HG03354 (cell line): Measurements from ENCODE around the gene ATAD2B.
"Not testable (repeated sequence)": the region's sequence is repeated elsewhere in the genome, so short reads cannot be mapped to it uniquely, and the experiment has no call there.

Experiments
- ATAC-seq: cut with Tn5 transposase; IDR thresholded peaks from one replicate; pipeline ENCODE4 v1.9.1; 2021; ENCODE audit warnings: mild to moderate bottlenecking; ENCODE audit not compliant: unreplicated experiment, poor library complexity, severe bottlenecking

Gene ATAD2B

GRCh38 chr2:23760736-23761135 is 166.2 kb downstream of the ATAD2B start:
- no peak for ATAC-seq

GRCh38 chr2:23757686-23758433 is 169.1 kb downstream of the ATAD2B start:
- ATAC-seq: no peak

- ATAC-seq: no peak
These were observed 170.2 kb downstream of the ATAD2B start for GRCh38 chr2:23756593-23757292.

GRCh38 chr2:23754970-23755369 is 172.0 kb downstream of the ATAD2B start:
- ATAC-seq: no peak

DNA sequence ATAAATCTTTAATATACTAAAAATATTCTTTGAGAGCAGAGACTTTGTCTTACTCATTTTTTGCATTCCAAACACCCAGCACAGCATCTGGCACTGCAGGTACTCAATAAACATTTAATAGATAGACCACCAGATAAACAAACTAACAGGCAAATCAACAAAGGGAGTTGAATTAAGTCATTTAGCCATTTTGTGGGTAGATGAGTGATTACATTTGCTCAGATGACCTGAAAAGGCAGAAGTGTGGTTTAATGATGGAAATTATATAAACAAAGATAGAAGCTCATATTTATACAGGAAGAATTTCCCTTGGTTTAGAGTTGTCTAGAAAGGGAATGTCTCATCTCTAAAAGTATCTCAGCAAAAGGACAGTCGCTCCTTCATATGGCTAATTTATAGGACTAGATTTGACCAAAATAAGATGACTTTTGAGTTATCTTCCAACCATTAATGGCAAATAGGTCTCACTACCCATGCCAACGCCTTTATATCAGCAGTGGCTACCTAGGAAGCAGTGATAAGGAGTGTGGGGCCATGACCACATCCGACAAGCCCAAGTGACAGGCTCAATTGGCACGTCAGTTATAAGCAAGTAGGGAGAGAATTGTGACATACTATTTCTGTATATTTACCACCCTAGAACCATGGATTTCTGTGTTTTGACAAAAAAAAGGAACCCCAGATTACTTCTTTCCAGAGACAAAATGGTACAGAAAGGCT is 173.5 kb downstream of the ATAD2B start:
- ATAC-seq: no peak

DNA sequence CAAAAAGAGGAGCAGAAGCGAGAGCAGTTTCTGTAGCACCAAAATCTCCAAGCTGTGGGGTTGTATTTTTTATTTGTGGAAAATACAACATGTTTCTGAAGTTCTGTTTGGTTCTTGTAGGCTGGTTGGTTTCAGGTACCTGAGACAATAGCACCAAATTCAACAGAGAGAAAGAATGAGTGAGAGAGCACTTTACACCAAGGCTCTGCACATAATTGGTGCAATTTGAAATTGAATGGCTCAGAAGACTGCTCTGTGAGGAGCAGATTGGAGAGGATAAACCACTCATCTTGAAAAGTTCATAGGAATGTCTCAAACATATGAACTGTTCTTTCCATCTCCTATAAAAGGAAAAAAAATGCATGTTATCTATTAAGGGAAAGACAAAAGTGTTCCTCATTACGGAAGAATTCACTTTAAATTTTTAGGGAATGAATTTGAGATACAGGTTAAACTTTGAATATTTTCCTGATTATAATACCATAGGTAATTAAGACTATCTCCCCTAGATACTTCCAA is 175.1 kb downstream of the ATAD2B start:
- ATAC-seq: no peak

DNA sequence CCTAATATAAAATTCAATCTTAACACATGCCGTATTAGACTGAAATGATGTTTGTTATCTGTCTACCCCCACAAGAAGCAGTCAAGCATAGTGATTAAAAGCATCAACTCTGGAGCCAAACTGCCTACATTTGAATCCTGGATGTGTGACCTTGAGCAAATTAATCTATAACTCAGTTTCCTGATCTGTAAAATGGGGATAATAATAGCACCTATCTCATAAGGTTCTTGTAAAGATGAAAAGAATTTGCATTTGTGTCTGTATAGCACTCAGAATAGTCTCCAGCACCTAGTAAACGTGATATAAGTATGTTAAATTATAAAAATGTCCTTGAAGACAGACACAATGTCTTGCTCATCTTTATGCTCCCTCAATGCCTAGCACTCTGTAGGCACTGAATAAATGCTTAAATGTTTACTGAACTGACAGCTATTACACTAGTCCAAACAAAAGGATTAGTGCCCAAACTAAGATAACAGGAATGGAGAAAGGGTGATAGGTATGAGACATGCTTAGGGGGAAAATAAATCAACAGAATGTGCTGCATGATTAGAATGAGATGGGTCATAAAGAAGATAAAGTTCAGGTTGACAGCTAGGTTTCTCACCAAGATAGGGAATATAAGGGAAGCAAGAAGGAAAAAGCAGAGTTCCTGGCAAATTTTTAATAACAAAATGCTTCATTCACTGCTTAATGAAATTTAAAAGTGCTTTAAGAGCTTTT is 180.6 kb downstream of the ATAD2B start:
- peak; percentile 47 for ATAC-seq

DNA sequence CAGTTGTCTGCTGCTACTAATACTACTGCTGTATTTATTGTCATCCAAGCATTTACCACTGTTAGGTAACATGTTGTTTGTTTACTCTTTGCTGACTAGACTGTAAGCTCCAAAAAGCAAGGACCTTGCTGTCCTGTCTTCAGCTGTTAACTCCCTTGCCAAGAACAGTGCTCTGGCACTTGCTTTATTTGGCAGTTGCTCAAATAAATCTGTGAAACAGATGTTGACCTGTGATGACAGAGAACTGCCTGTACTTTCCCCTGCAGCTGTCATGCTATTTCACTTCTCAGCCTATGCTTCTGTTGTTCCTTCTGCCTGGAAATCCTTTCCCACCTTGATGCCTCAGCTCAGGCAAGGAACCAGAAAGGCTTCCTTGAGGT is 181.2 kb downstream of the ATAD2B start:
- peak; percentile 80 for ATAC-seq

DNA sequence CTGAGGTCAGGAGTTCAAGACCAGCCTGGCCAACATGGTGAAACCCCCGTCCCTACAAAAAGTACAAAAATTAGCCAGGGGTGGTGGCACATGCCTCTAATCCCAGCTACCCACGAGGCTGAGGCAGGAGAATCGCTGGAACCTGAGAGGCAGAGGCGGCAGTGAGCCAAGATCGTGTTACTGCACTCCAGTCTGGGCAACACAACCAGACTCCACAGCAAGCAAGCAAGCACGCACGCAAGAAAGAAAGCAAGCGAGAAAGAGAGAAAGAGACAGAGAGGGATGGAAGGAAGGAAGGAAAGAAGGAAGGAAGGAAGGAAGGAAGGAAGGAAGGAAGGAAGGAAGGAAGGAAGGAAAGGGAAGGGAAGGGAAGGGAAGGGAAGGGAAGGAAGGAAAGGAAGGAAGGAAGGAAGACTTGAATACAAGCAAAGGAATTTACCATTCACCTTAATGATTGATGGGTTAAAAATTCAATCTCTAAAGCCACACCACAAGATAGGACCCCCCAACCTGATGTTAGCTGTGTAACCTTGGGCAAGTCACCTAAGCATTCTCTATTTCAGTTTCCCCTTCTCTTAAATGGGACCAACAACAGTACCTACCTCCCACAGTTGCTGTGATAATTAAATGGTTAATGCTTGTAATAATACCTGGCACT is 181.7 kb downstream of the ATAD2B start:
- peak; percentile 34 for ATAC-seq

DNA sequence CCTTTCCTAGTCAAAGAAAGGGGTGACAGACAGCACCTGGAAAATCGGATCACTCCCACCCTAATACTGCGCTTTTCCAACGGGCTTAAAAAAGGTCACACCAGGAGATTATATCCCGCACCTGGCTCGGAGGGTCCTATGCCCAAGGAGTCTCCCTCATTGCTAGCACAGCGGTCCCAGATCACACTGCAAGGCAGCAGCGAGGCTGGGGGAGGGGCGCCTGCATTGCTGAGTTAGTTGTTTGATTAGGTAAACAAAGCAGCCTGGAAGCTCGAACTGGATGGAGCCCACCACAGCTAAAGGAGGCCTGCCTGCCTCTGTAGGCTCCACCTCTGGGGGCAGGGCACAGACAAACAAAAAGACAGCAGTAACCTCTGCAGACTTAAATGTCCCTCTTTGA is 190.1 kb downstream of the ATAD2B start:
- not testable (repeated sequence) for ATAC-seq

GRCh38 chr2:23734416-23734815 is 192.5 kb downstream of the ATAD2B start:
- ATAC-seq: no peak

- not testable (repeated sequence) for ATAC-seq
These were observed 203.9 kb downstream of the ATAD2B start for GRCh38 chr2:23723029-23723428.

- ATAC-seq: no peak
These were observed 204.7 kb downstream of the ATAD2B start for GRCh38 chr2:23722255-23722654.

DNA sequence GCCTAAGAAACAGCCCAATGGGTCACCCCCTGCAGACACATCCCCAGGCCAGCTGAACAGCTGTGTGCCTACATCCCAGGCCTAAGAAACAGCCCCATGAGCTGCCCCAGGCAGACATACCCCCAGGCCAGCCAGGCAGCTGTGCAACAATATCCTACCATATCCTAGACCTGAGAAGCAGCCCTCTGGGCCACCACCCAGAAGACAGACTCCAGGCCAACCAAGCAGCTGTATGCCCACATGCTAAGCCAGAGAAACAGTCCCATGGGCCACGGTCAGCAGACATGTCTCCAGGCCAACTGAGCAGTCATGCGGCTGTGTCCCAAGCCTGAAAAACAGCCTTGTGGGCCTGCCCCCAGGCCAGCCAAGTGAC is 205.5 kb downstream of the ATAD2B start:
- no peak for ATAC-seq

DNA sequence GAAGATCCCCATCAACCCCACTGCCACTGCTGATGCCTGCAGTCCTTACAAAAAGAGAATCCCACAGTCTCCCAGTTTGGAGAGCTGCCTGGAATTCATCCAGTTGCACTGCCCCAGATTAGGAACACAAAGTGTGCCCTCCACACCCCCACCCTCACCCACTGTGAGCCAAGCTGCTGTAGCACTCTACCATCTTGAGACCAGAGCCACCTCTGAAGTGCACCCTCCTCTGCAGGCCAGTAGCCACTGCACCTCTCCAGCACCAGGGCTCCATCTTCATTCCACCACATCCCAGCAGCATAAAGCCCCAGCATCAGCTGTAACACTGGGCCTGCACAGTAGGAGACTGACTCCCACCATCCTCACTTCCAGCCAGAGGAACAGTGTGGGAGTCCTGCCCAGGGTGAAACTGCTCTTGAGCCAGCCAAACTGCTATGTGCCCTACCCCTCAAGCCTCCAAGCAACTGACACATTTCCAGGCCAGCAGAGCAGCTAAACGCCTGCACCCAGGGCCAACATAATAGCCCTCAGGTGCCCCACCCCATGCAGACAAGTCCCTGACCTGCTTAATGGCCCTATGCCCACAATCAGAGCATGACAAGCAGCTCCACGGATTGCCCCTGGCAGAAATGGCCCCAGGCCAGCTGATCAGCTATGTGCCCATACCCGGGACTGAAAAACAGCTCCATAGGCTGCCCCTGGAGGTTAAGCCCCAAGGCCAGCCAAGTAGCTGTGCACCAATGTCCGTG is 206.0 kb downstream of the ATAD2B start:
- no peak for ATAC-seq

DNA sequence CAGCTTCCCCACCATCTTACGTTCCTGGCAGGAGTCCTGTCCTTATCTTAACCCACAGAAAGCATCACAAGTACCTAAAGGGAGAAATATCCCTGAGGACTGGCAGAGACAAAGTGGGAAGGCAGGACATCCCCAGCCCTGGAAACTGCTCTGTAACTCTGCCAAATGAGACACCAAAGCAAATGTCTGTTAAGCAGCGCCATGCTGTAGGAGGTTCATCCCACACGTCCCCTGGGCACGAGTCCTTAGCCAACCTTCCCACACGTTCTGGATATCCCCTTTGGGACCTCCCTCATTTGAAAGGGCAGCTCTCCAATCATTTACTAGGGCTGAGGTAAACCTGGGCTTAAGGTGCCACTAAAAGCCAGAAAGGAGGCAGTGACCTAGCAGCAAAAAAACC is 207.2 kb downstream of the ATAD2B start:
- no peak for ATAC-seq

DNA sequence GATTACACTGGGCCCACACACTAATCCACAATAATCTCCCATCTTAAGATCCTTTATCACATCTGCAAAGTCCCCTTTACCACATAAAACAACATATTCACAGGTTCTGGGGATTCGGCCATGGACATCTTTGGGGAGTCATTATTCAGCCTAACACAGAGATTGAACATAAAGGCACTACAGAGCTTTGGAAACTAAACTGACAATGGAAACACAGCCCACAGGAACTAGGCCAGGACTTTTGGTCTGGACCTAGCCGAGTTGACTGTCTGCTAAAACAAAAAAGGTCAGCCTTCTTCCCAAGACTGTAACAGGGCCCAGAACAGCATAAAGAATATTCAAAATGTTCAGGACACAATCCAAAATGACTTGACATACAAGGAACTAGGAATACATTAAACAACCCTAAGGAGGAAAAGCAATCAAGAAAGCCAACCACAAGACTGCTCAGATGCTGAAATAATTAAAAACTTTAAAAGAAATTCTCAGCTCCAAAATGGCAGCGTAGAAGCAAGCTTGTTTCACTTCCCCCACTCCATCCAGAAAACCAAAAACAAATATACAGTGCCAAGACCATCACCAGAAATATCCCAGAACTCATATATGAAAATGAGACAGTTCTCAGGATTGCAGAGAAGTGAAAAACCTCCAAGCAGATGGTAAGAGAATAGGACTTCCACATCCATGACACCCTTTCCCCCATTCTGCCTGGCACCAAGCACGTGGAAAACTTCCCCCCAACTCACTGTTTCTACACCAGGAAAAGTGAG is 207.8 kb downstream of the ATAD2B start:
- no peak for ATAC-seq

DNA sequence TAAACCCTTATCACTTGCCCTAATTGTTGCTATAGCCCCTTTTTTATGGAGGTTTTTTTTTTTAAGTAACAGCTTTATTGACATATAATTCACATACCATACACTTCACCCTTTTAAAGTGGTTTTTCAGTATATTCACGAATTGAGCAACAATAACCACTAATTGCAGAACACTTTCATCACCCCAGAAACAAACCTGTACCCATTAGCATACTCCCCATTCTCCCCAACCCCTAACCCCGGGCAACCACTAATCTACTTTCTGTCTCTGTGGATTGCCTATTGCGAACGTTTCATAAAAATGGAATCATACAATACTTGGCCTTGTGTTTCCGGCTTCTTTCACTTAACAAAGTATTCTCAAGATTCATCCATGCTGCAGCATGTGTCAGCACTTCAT is 213.6 kb downstream of the ATAD2B start:
- no peak for ATAC-seq
